SK-N-SH (cell line): ENCODE data around the gene SRGAP1.

Experiments used
- CTCF ChIP-seq: fragments of 200-600 bp; sonication (generic); IDR thresholded peaks from 2 replicates; pipeline ENCODE4 v1.6.1; 2017; ENCODE audit warnings: antibody characterized with exemption, mild to moderate bottlenecking, moderate library complexity
- EZH2phosphoT487 ChIP-seq: fragments of 200-600 bp; sonication (generic); IDR thresholded peaks from 2 replicates; pipeline ENCODE4 v1.6.1; 2017; ENCODE audit warnings: low read depth, mixed run types, mild to moderate bottlenecking, antibody characterized with exemption, moderate library complexity, borderline replicate concordance
- JUND ChIP-seq: IDR thresholded peaks from 2 replicates; pipeline ENCODE4 v1.4.0; 2012
- RCOR1 ChIP-seq: fragments of 150-350 bp; IDR thresholded peaks from 2 replicates; pipeline ENCODE4 v1.6.1; 2017; ENCODE audit warnings: antibody characterized with exemption, low read length
- SIN3A ChIP-seq: IDR thresholded peaks from 2 replicates; pipeline ENCODE4 v1.6.1; 2012; ENCODE audit warnings: low read depth, mild to moderate bottlenecking, low read length, moderate library complexity, borderline replicate concordance
- USF1 ChIP-seq: IDR thresholded peaks from 2 replicates; pipeline ENCODE4 v1.4.0; 2012; ENCODE audit warnings: low read depth, borderline replicate concordance
- YY1 ChIP-seq: IDR thresholded peaks from 2 replicates; pipeline ENCODE4 v1.4.0; 2012; ENCODE audit warnings: low read depth, mild to moderate bottlenecking

GRCh38 chr12:64036414-64036813, 191.9 kb downstream of the SRGAP1 start:
- TF ChIP-seq JUND (peak; percentile 71), CTCF (no peak), USF1 (no peak), SIN3A (no peak), YY1 (no peak), RCOR1 (no peak), EZH2phosphoT487 (no peak)
